ENCODE data around the gene RRP8.

RRP8 gene

DNA sequence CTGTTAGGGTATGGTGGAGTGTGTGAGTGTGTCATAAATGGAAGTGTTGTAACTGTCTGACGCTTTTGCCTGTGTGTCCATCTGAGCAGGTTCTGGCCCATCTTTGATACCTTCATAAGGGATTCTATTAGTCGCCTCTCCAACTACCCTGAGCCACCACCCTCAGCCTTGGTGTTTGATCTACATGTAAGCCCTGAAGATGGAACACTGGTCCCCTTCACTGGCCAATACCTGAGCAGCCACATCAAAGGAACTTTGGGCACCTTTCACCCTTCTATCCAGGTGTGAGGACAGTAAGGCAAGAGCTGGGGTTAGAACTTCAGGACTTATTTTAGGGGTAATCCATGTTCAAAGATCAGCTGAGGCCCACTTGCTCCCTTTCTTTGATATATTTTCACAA, 55.3 kb downstream of the RRP8 start:
- H3K9me3 Mint-ChIP-seq = no peaks in the 10 kb centered on the region
- no peak overlapping the region for H3K4me3 Mint-ChIP-seq
- TF ChIP-seq, protein P1, sequence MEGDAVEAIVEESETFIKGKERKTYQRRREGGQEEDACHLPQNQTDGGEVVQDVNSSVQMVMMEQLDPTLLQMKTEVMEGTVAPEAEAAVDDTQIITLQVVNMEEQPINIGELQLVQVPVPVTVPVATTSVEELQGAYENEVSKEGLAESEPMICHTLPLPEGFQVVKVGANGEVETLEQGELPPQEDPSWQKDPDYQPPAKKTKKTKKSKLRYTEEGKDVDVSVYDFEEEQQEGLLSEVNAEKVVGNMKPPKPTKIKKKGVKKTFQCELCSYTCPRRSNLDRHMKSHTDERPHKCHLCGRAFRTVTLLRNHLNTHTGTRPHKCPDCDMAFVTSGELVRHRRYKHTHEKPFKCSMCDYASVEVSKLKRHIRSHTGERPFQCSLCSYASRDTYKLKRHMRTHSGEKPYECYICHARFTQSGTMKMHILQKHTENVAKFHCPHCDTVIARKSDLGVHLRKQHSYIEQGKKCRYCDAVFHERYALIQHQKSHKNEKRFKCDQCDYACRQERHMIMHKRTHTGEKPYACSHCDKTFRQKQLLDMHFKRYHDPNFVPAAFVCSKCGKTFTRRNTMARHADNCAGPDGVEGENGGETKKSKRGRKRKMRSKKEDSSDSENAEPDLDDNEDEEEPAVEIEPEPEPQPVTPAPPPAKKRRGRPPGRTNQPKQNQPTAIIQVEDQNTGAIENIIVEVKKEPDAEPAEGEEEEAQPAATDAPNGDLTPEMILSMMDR (IDR thresholded peaks at IDR 0.05; ENCODE audit: unreplicated experiment in 3 of 3) = no peak
- H3K36me3 Mint-ChIP-seq (ENCODE audit: low read depth) = no peaks in the 10 kb centered on the region
- H3K27me3 Mint-ChIP-seq (ENCODE audit: low read depth) = no peaks in the 10 kb centered on the region
- no peak overlapping the region for H3K27ac Mint-ChIP-seq
- H3K4me1 Mint-ChIP-seq = no peaks in the 10 kb centered on the region

DNA sequence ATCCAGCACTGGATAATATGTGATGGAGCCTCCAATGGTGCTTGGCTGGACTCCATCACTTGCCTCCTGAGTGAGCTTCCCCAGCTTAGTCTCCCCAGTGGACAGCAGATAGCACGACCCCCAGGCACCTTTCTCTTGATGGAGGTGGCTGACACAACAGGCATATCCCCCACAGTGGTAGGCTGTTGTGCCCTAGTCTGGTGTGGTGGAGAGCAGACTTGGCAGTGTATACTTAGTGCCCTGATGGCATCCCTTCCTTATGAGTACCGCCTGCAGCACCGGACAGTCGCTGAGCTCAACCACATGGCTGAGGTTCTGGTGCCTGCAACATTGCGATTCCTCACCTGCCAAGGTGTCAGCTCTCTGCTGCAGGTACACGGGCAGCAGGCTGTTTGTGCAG, 56.2 kb downstream of the RRP8 start:
- H3K9me3 Mint-ChIP-seq = no peaks in the 10 kb centered on the region
- H3K27me3 Mint-ChIP-seq (ENCODE audit: low read depth) = no peaks in the 10 kb centered on the region
- no peak overlapping the region for H3K27ac Mint-ChIP-seq
- no peaks in the 10 kb centered on the region for H3K36me3 Mint-ChIP-seq (ENCODE audit: low read depth)
- no peaks in the 10 kb centered on the region for H3K4me1 Mint-ChIP-seq
- TF ChIP-seq, protein P1 (IDR thresholded peaks at IDR 0.05; ENCODE audit: unreplicated experiment in 3 of 3) = no peak
- no peak overlapping the region for H3K4me3 Mint-ChIP-seq

DNA sequence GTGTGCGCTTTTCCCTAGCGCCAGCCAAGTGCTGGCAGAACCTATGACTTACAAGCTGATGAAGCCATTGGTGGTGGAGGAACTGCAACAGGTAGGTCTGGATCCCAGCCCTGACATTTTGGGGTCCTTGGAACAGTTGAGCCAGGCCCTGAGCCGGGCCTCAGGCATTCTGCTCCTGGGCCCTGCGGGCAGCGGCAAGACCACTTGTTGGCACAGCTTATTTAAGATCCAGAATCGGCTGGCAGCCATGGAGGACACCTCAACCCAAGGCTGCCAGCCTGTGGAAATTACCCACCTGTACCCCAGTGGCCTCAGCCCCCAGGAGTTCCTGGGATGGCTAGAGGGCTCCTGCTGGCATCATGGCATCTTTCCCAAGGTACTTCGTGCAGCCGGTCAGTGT, 56.7 kb downstream of the RRP8 start:
- H3K36me3 Mint-ChIP-seq (ENCODE audit: low read depth) = no peaks in the 10 kb centered on the region
- H3K4me1 Mint-ChIP-seq = no peaks in the 10 kb centered on the region
- H3K4me3 Mint-ChIP-seq = no peak overlapping the region
- no peaks in the 10 kb centered on the region for H3K27me3 Mint-ChIP-seq (ENCODE audit: low read depth)
- H3K27ac Mint-ChIP-seq = no peak overlapping the region
- no peaks in the 10 kb centered on the region for H3K9me3 Mint-ChIP-seq
- TF ChIP-seq, protein P1 (IDR thresholded peaks at IDR 0.05; ENCODE audit: unreplicated experiment in 3 of 3) = no peak

DNA sequence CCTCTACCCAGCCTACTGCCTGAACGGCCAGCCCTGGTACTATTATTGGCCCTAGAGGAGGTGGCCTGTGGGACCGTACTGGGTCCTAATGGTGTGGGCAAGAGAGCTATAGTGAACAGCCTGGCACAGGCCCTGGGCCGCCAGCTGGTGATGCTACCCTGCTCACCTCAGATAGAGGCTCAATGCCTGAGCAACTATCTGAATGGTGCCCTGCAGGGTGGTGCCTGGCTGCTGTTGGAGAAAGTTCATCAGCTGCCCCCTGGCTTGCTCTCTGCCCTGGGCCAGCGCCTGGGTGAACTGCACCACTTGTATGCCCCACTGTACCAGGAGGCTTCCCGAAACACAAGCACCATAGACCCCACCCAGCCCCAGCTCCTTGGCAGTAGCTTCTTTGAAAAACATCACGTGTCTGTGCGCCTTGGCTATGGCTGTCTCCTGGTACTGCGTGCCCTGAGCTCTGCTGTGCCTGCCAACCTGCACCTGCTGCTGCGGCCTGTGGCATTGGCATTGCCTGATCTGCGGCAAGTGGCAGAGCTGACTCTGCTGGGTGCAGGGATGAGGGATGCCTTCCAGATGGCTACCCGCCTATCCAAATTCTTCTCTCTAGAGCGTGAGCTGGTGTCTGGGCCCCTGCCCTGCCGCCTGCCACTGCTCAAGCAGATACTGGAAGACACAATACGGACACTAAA, 57.4 kb downstream of the RRP8 start:
- Mint-ChIP-seq H3K4me3 (no peak overlapping the region), H3K4me1 (no peaks in the 10 kb centered on the region), H3K36me3 (ENCODE audit: low read depth) (no peaks in the 10 kb centered on the region), H3K27me3 (ENCODE audit: low read depth) (no peaks in the 10 kb centered on the region), H3K9me3 (no peaks in the 10 kb centered on the region), H3K27ac (no peak overlapping the region)
- TF ChIP-seq, protein P1 (IDR thresholded peaks at IDR 0.05; ENCODE audit: unreplicated experiment in 3 of 3) = no peak

All from nephron (organoid).